Astrocyte of the spinal cord (primary cell): Measurements from ENCODE around the gene ARID3A.

ENCODE experiments used
- DNase-seq: peaks from one replicate; pipeline ENCODE4 v3.0.0; 2011; ENCODE audit warnings: low read depth, low spot score
- H3K4me3 ChIP-seq: 2 replicates; pipeline ENCODE4 v1.5.1; 2011; ENCODE audit warnings: low read depth, mild to moderate bottlenecking, low read length, moderate library complexity
- in situ Hi-C: cut with HindIII; loops from 2 replicates; pipeline ENCODE4 v1.10.0; 2017; ENCODE audit warnings: low sequenced_read_pairs
- TF ChIP-seq, protein P1 (sequence below): IDR thresholded peaks from 2 replicates; pipeline ENCODE4 v1.5.1; 2012; ENCODE audit warnings: low read depth, mild to moderate bottlenecking, low read length, inconsistent platforms

Gene ARID3A

DNA sequence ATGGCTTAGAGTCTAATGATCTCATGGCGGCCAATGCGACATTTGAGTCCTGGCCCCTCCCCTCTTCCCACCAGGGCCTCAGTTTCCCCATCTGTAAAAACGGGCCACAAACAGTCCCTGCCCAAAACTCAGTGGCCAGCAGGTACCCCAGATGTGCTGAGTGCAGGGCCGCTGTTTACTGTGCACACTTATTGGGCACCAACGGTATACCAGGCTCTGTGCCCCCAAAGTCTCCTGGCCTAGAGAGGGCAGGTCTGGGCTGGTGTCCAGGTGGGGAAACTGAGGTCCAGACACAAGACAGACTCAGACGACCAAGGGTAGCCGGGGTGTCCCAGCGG is 34.7 kb downstream of the ARID3A start:
- H3K4me3 ChIP-seq: no peak overlapping the region
- in situ Hi-C loops: no loop called here
- TF ChIP-seq, protein P1, sequence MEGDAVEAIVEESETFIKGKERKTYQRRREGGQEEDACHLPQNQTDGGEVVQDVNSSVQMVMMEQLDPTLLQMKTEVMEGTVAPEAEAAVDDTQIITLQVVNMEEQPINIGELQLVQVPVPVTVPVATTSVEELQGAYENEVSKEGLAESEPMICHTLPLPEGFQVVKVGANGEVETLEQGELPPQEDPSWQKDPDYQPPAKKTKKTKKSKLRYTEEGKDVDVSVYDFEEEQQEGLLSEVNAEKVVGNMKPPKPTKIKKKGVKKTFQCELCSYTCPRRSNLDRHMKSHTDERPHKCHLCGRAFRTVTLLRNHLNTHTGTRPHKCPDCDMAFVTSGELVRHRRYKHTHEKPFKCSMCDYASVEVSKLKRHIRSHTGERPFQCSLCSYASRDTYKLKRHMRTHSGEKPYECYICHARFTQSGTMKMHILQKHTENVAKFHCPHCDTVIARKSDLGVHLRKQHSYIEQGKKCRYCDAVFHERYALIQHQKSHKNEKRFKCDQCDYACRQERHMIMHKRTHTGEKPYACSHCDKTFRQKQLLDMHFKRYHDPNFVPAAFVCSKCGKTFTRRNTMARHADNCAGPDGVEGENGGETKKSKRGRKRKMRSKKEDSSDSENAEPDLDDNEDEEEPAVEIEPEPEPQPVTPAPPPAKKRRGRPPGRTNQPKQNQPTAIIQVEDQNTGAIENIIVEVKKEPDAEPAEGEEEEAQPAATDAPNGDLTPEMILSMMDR: no peak
- DNase-seq: no peak

DNA sequence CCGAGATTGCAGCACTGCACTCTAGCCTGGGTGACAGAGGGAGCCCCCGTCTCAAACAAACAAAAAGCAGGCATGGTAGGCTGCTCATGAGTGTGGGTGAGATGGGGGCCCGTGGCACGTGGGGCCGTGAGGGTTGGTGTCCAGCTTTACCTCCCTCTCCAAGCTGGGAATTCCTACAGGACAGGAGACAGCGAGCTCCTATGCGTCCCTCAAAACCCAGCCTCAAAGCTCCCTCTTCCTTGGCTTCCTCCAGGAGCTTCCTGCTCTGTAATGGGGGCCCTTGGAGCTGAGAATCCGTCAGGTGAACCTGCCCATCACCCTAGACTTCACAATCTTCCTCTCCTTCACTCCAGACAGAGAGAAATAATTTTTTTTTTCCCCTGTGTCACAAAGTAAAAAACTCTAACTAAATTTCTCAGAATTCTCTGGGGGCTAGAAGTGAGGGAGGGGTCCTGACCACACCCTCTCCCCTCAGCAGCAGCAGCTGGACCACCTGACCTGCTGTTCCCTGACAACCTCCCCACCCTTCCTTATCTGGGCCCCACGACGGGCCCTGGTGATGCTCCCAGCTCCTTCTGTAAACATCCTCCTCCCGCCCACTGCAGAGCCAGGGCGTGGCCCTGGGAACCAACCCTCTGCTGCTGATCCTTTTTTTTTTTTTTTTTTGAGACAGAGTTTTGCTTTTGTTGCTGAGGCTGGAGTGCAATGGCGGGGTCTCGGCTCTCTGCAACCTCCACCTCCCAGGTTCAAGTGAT is 36.2 kb downstream of the ARID3A start:
- TF ChIP-seq, protein P1: no peak
- in situ Hi-C loops: no loop called here
- no peak overlapping the region for H3K4me3 ChIP-seq
- DNase-seq: no peak

DNA sequence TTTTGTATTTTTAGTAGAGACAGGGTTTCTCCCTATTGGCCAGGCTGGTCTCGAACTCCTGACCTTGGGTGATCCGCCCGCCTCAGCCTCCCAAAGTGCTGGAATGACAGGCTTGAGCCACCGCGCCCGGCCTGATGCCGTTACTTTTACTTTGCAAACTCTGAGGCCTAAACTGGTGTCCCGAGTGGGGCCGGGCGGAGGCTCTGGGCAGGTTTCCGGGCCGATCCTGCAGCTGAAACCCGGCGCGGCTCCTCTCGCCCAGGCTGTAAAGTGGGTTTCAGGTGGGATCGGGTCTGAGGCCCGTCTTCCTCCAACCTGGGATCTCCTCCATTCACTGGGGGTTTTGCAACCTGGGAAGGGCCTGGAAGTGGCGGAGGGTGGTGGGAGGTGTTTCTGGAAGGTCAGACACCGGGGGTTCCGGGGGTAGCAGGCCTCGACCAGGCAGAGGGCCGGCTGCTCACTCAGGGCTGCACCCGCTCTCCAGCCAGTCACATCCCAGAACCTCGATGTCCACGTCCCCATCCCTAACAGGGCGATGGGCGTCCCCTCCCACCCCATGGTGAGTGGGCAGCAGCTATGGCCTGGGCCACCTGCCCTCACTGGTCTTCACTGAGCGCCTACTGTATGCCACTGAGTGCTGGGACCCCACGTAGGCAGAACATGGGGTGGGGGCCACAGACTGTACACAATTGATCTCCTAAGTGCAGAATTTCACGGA is 37.0 kb downstream of the ARID3A start:
- in situ Hi-C loops: no loop called here
- H3K4me3 ChIP-seq: no peak overlapping the region
- TF ChIP-seq, protein P1: no peak
- no peak for DNase-seq

DNA sequence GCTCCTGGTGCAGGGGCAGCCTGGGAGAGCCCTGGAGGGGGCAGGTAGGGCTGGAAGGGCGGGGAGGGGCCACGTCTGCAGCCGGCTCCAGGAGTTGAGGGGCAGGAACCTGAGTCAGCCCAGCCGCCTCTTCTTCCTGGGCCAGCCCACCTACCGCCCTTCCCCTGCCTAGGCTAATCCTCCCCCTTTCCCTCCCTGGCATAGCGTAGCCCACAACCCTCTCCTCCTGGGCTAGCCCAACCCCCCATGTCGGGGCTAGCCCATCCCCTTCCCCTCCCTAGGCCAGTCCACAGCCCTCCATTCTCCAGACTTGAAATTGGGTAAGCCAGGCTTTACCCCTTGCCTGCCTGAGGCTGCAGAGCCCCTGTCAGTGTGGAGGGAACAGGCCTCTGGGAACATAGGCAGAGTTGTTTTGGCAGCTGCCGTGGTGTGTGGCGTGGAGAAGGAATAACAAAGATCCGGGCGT is 37.7 kb downstream of the ARID3A start:
- no peak for DNase-seq
- H3K4me3 ChIP-seq: no peak overlapping the region
- in situ Hi-C loops: no loop called here
- TF ChIP-seq, protein P1: no peak

DNA sequence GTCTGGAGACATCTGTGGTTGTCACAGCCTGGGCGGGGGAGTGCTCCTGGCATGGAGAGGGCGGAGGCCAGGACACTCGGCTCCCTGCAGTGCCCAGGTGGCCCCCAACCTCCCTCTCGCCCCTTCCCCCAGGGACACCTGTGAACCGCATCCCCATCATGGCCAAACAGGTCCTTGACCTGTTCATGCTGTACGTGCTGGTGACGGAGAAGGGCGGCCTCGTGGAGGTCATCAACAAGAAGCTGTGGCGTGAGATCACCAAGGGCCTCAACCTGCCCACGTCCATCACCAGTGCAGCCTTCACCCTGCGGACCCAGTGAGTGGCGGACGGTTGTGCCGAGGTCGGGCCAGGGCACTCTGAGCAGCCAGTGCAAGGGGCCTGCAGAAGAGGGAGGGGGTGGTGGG is 38.3 kb downstream of the ARID3A start:
- H3K4me3 ChIP-seq: no peak overlapping the region
- TF ChIP-seq, protein P1: no peak
- in situ Hi-C loops: no loop called here
- DNase-seq: no peak

DNA sequence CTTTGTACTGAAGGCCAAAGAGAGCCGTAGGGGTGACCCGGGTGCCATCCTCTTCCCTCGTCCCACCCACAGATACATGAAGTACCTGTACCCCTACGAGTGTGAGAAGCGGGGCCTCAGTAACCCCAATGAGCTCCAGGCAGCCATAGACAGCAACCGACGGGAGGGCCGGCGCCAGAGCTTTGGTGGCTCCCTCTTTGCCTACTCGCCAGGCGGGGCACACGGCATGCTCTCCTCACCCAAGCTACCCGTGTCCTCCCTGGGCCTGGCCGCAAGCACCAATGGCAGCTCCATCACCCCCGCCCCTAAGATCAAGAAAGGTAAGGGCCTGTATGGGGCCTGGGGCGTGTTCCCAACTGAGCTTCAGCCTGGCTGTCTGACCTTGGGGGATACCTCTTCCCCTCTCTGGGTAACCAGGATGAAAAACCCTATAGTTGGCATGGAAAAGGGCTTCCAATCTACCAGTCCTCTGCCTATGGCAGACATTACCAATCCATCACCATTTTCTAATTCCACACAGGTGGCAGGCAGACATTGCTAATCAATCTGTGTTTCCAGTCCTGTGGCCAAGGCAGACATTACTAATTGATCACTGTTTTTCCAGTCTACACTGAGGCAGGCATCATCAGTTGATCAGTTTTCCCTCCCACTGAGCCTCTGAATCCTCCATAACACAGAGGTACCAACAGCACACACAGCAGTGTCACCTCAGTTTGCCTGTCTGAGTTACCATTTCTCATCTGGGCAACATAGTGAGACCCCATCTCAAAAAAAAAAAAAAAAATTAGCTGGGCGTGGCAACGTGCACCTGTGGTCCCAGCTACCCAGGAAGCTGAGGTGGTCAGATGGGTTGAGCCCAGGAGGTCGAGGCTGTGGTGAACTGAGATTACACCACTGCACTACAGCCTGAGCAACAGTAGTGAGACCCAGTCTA is 39.2 kb downstream of the ARID3A start:
- in situ Hi-C loops: no loop called here
- H3K4me3 ChIP-seq: no peak overlapping the region
- DNase-seq: no peak
- TF ChIP-seq, protein P1: no peak
